ENCODE measurements around the gene LAMA5.
A peak's percentile ranks its signal among the peaks of the same experiment; 100 is the strongest.
"Not testable (repeated sequence)": the region's sequence is repeated elsewhere in the genome, so short reads cannot be mapped to it uniquely, and the experiment has no call there.

Gene LAMA5

GRCh38 chr20:62374331-62375152, 7.4 kb upstream of the LAMA5 start:
- Histone ChIP-seq H3K9ac (ENCODE audit: low read length) (no peak overlapping the region), H3K18ac (ENCODE audit: low read length) (no peak overlapping the region), H4K8ac (ENCODE audit: low read depth, low read length) (no peak overlapping the region), H3K79me1 (ENCODE audit: low read length) (no peaks in the 10 kb centered on the region), H4K5ac (ENCODE audit: low read length) (no peak overlapping the region), H3K4me1 (ENCODE audit: control insufficient read depth, low read depth, low read length) (peaks cover under 1% of the 10 kb centered on the region), H3K27ac (ENCODE audit: low read depth, low read length) (no peak overlapping the region), H3K27me3 (ENCODE audit: insufficient read depth, low read length, poor library complexity) (no peaks in the 10 kb centered on the region), H3K4me2 (ENCODE audit: low read length) (no peak overlapping the region), H2BK15ac (replicated peaks; ENCODE audit: low read depth) (no peak overlapping the region), H3K4me3 (ENCODE audit: low read length) (no peak overlapping the region), H3K79me2 (ENCODE audit: control insufficient read depth, insufficient read depth, low read length) (no peaks in the 10 kb centered on the region), H2BK5ac (ENCODE audit: low read length) (no peak overlapping the region), H3K4ac (ENCODE audit: low read depth, low read length) (no peak overlapping the region), H2BK120ac (ENCODE audit: low read depth, low read length) (no peak overlapping the region), H3K56ac (ENCODE audit: low read length) (peak overlapping the region; percentile 25), H2AK5ac (ENCODE audit: low read length) (peak overlapping the region; percentile 24), H3K36me3 (ENCODE audit: control insufficient read depth, insufficient read depth, low read length) (no peaks in the 10 kb centered on the region), H3K23ac (ENCODE audit: low read length) (no peak overlapping the region)
- no peak for DNase-seq
- WGBS (ENCODE audit: extremely low coverage, insufficient coverage, low lambda C conversion rate) = no CpG with 5 or more reads among the region's 24 CpGs

- not testable (repeated sequence) for H3K23ac ChIP-seq (ENCODE audit: low read length); H3K36me3 ChIP-seq (ENCODE audit: control insufficient read depth, insufficient read depth, low read length); H3K27ac ChIP-seq (ENCODE audit: low read depth, low read length); H3K27me3 ChIP-seq (ENCODE audit: insufficient read depth, low read length, poor library complexity); H2BK120ac ChIP-seq (ENCODE audit: low read depth, low read length); H3K79me2 ChIP-seq (ENCODE audit: control insufficient read depth, insufficient read depth, low read length); H3K4me3 ChIP-seq (ENCODE audit: low read length); H2BK5ac ChIP-seq (ENCODE audit: low read length); H3K56ac ChIP-seq (ENCODE audit: low read length); H2BK15ac ChIP-seq (replicated peaks; ENCODE audit: low read depth); H3K4me1 ChIP-seq (ENCODE audit: control insufficient read depth, low read depth, low read length); H4K5ac ChIP-seq (ENCODE audit: low read length); H3K18ac ChIP-seq (ENCODE audit: low read length); DNase-seq; H2AK5ac ChIP-seq (ENCODE audit: low read length); H3K9ac ChIP-seq (ENCODE audit: low read length); H4K8ac ChIP-seq (ENCODE audit: low read depth, low read length); H3K4ac ChIP-seq (ENCODE audit: low read depth, low read length); H3K4me2 ChIP-seq (ENCODE audit: low read length); H3K79me1 ChIP-seq (ENCODE audit: low read length)
- no CpG with 5 or more reads among the region's 40 CpGs for WGBS (ENCODE audit: extremely low coverage, insufficient coverage, low lambda C conversion rate)
Observed at GRCh38 chr20:62373631-62374179, 6.6 kb upstream of the LAMA5 start.

DNA sequence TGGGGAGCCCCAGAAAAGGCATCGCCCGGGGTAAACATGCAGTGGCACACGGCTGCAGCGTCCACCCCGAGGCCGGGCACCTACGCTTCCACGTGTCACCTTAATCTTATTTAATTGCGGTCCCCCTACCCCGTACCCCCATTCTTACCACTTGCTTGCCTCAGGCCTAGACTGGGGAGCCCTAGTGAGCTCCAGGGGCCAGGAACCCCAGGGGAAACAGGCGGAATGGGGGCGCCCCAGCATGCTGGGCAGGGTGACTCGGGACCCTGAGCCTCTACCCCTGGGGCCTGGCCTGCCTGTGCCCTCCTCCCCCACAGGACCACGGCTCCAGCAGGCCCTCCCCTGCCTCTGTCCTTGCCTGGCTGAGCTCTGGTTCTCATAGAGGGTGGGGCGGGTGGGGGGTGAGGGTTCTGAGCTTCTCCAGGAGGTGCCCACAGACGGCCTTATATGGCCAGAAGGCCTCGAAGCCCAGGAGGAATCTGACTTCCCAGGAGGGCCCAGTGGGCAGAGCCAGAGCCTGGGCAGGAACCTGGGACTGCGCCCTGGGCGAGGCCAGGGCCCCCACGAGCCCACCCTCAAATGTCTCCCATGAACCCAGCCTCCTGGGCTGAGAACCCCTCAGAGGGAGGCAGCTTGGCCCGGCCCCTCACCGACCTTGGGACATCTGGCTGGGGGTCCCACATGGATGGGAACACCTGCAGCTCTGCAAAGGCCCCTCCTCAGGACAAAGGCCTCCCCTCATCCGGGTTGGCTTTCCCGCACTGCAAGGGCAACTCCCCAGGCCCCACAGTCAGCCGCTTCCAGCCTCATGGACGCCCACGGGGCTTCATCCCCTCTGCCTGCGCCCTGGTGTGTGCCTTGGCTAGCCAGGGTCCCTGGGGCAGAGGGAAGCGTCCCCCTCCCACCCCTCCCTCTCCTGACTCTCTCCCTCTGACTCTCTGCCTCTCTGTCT, 5.2 kb upstream of the LAMA5 start:
- Histone ChIP-seq H3K27ac (ENCODE audit: low read depth, low read length) (no peak overlapping the region), H3K56ac (ENCODE audit: low read length) (no peak overlapping the region), H3K9ac (ENCODE audit: low read length) (no peak overlapping the region), H2BK15ac (replicated peaks; ENCODE audit: low read depth) (no peak overlapping the region), H4K5ac (ENCODE audit: low read length) (no peak overlapping the region), H3K18ac (ENCODE audit: low read length) (no peak overlapping the region), H2BK5ac (ENCODE audit: low read length) (no peak overlapping the region), H3K23ac (ENCODE audit: low read length) (no peak overlapping the region), H4K8ac (ENCODE audit: low read depth, low read length) (no peak overlapping the region), H3K27me3 (ENCODE audit: insufficient read depth, low read length, poor library complexity) (no peaks in the 10 kb centered on the region), H2BK120ac (ENCODE audit: low read depth, low read length) (no peak overlapping the region), H3K36me3 (ENCODE audit: control insufficient read depth, insufficient read depth, low read length) (no peaks in the 10 kb centered on the region), H3K79me1 (ENCODE audit: low read length) (no peaks in the 10 kb centered on the region), H3K4me3 (ENCODE audit: low read length) (no peak overlapping the region), H3K4ac (ENCODE audit: low read depth, low read length) (no peak overlapping the region), H3K4me1 (ENCODE audit: control insufficient read depth, low read depth, low read length) (peaks cover 8% of the 10 kb centered on the region), H3K79me2 (ENCODE audit: control insufficient read depth, insufficient read depth, low read length) (no peaks in the 10 kb centered on the region), H3K4me2 (ENCODE audit: low read length) (no peak overlapping the region), H2AK5ac (ENCODE audit: low read length) (no peak overlapping the region)
- no peak for DNase-seq
- no CpG with 5 or more reads among the region's 29 CpGs for WGBS (ENCODE audit: extremely low coverage, insufficient coverage, low lambda C conversion rate)

DNA sequence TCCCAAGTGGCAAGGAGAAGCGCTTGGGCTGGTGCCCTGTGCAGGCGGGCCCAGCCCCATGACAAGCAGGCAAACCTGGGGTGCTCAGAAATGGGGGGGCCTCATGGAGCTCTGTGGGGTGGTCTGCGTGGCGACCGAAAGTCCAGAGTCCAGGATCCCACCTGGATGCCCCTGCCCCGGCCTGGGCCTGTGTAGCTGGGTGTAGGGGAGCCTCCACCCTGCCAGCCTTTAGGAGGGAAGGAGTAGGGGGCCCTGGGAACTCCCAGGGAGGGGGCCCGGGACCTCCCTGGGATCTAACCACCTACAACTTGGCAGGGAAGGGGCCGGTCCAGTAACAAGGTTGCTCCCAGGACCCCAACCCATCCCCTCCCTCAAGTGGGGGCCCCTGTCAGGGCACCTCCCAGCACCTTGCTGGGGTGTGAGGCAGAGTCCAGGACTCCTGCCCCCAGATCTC, 4.5 kb upstream of the LAMA5 start:
- Histone ChIP-seq H2AK5ac (ENCODE audit: low read length) (no peak overlapping the region), H2BK5ac (ENCODE audit: low read length) (no peak overlapping the region), H3K4me3 (ENCODE audit: low read length) (no peak overlapping the region), H3K9ac (ENCODE audit: low read length) (no peak overlapping the region), H3K18ac (ENCODE audit: low read length) (no peak overlapping the region), H3K79me2 (ENCODE audit: control insufficient read depth, insufficient read depth, low read length) (no peaks in the 10 kb centered on the region), H3K27me3 (ENCODE audit: insufficient read depth, low read length, poor library complexity) (no peaks in the 10 kb centered on the region), H3K79me1 (ENCODE audit: low read length) (no peaks in the 10 kb centered on the region), H2BK15ac (replicated peaks; ENCODE audit: low read depth) (no peak overlapping the region), H2BK120ac (ENCODE audit: low read depth, low read length) (no peak overlapping the region), H3K4ac (ENCODE audit: low read depth, low read length) (no peak overlapping the region), H3K23ac (ENCODE audit: low read length) (no peak overlapping the region), H3K56ac (ENCODE audit: low read length) (no peak overlapping the region), H3K4me2 (ENCODE audit: low read length) (no peak overlapping the region), H4K5ac (ENCODE audit: low read length) (no peak overlapping the region), H3K4me1 (ENCODE audit: control insufficient read depth, low read depth, low read length) (peaks cover 8% of the 10 kb centered on the region), H3K27ac (ENCODE audit: low read depth, low read length) (no peak overlapping the region), H3K36me3 (ENCODE audit: control insufficient read depth, insufficient read depth, low read length) (no peaks in the 10 kb centered on the region), H4K8ac (ENCODE audit: low read depth, low read length) (no peak overlapping the region)
- no CpG with 5 or more reads among the region's 8 CpGs for WGBS (ENCODE audit: extremely low coverage, insufficient coverage, low lambda C conversion rate)
- no peak for DNase-seq

DNA sequence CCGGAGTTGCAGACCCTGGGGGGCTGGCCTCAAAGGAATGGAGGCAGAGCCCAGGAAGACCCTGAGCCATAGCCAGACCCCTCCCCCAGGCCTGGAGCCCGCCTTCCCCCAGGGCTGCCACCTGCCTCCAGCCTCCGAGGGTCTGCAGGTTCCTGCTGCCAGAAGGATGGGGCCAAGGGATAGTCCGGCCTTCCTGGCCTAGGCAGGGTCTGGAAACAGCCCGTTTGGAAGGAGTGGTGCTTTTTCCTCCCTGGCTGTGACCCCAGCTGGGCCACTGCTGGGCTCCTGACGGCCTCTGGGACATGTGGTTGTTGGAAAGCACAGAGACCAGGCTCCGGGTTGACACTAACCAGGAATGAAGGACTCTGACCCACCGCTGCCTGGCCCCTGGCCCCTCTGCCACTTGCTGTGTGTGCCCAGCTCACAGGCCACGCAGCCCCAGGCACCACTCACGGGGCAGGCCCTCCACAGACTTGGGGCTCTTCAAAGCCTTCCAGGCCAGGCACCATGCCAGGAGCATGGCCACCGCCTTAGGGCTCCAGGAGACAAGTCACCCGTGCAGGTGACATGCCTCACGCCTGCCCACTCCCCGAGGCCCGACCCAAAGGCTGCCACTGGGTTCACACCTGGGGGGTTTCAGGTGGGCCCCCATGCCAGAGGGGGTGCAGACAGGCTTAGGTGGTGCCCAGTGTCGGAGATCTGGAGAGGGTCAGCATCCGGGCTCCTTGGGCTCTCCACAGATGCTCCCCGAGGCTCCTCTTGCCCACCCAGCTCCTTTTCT, 3.9 kb upstream of the LAMA5 start:
- H2BK120ac ChIP-seq (ENCODE audit: low read depth, low read length) = no peak overlapping the region
- no peak overlapping the region for H4K8ac ChIP-seq (ENCODE audit: low read depth, low read length)
- H3K4ac ChIP-seq (ENCODE audit: low read depth, low read length) = no peak overlapping the region
- H3K27me3 ChIP-seq (ENCODE audit: insufficient read depth, low read length, poor library complexity) = no peaks in the 10 kb centered on the region
- no peak overlapping the region for H3K9ac ChIP-seq (ENCODE audit: low read length)
- H3K79me1 ChIP-seq (ENCODE audit: low read length) = no peaks in the 10 kb centered on the region
- no peak overlapping the region for H2AK5ac ChIP-seq (ENCODE audit: low read length)
- no peak overlapping the region for H3K18ac ChIP-seq (ENCODE audit: low read length)
- WGBS (ENCODE audit: extremely low coverage, insufficient coverage, low lambda C conversion rate) = no CpG with 5 or more reads among the region's 18 CpGs
- H2BK15ac ChIP-seq (replicated peaks; ENCODE audit: low read depth) = no peak overlapping the region
- no peak overlapping the region for H3K23ac ChIP-seq (ENCODE audit: low read length)
- DNase-seq = no peak
- no peak overlapping the region for H3K4me3 ChIP-seq (ENCODE audit: low read length)
- H3K4me1 ChIP-seq (ENCODE audit: control insufficient read depth, low read depth, low read length) = peaks cover 8% of the 10 kb centered on the region
- H3K4me2 ChIP-seq (ENCODE audit: low read length) = no peak overlapping the region
- H3K27ac ChIP-seq (ENCODE audit: low read depth, low read length) = no peak overlapping the region
- H3K79me2 ChIP-seq (ENCODE audit: control insufficient read depth, insufficient read depth, low read length) = peaks cover 2% of the 10 kb centered on the region
- no peak overlapping the region for H4K5ac ChIP-seq (ENCODE audit: low read length)
- H2BK5ac ChIP-seq (ENCODE audit: low read length) = no peak overlapping the region
- no peak overlapping the region for H3K56ac ChIP-seq (ENCODE audit: low read length)
- no peaks in the 10 kb centered on the region for H3K36me3 ChIP-seq (ENCODE audit: control insufficient read depth, insufficient read depth, low read length)
